HepG2 (cell line): ENCODE data around the gene ZFP36L2. TPM values are rescaled to one million over a fixed set of nuclear protein-coding genes. Genes with fewer than 3 reads are reported as not detected.

ENCODE experiments used
- ATAC-seq: fragments of 200-7000 bp; cut with Tn5 transposase; 3 replicates; pipeline ENCODE4 v1.9.1; 2020; ENCODE audit warnings: mild to moderate bottlenecking, moderate library complexity
- BruUV-seq: library from RNA; stranded (reverse); fragments of 400-500 nt; replicated peaks from 2 replicates; lab custom pipeline; 2021; lab: Mats Ljungman, UMichigan
- CTCF ChIA-PET: fragments of 300-600 bp; formaldehyde crosslinking; extraction: SDS; loops from one replicate; lab custom pipeline; 2021; ENCODE audit warnings: low total read pairs, inconsistent platforms, low intra/inter-chr PET ratio; lab: Yijun Ruan, JAX
- POLR2A ChIA-PET: fragments of 350-600 bp; sonication (Branson Sonifier 250); formaldehyde crosslinking; loops from one replicate; lab custom pipeline; 2020; ENCODE audit warnings: antibody characterized with exemption, inconsistent platforms; lab: Yijun Ruan, JAX
- DNase-seq: peaks from one replicate; pipeline ENCODE4 v3.0.0-alpha.2; 2015; ENCODE audit warnings: low spot score
- FAIRE-seq: peaks from 3 replicates; lab custom pipeline; 2011; peaks lifted over from hg19 to GRCh38; lab: Jason Lieb, UNC
- H2AFZ ChIP-seq: one replicate; pipeline ENCODE4 v1.6.1; 2011; ENCODE audit warnings: low read length, inconsistent platforms
- H3K27ac ChIP-seq: fragments of 300-600 bp; 3 replicates; pipeline ENCODE4 v1.8.0; 2011; ENCODE audit warnings: mixed run types, mild to moderate bottlenecking, mixed read lengths, low read length, inconsistent platforms; ENCODE audit not compliant: insufficient read depth; ENCODE audit errors: extremely low read length
- H3K27me3 ChIP-seq, 2 experiments: fragments of 200-600 bp in 1 of 2; 2 replicates in 1 of 2; 3 replicates in 1 of 2; pipeline versions ENCODE4 v1.6.0 to v1.8.0; 2011; ENCODE audit warnings: low read length in 2 of 2, mild to moderate bottlenecking in 2 of 2, moderate library complexity in 2 of 2, inconsistent platforms in 1 of 2; ENCODE audit not compliant: insufficient read depth in 2 of 2, control insufficient read depth in 1 of 2
- H3K36me3 ChIP-seq, 2 experiments: fragments of 200-600 bp in 1 of 2; replicated peaks in 1 of 2; 2 replicates in 1 of 2; 3 replicates in 1 of 2; pipeline versions ENCODE4 v1.5.1 to v1.8.0; 2011; ENCODE audit warnings: low read length in 2 of 2, inconsistent platforms in 1 of 2; ENCODE audit not compliant: insufficient read depth in 2 of 2, control insufficient read depth in 1 of 2
- H3K4me1 ChIP-seq: 2 replicates; pipeline ENCODE4 v1.5.1; 2012; ENCODE audit warnings: low read length, inconsistent platforms; ENCODE audit not compliant: insufficient read depth
- H3K4me2 ChIP-seq: 2 replicates; pipeline ENCODE4 v1.6.0; 2011; ENCODE audit warnings: low read depth, low read length, inconsistent platforms
- H3K4me3 ChIP-seq, 3 experiments: fragments of 200-600 bp in 1 of 3; sonication (generic), shearing (Covaris generic) in 1 of 3; replicated peaks in 1 of 3; 2 replicates each; pipeline ENCODE4 v1.5.1; 2011 to 2016; ENCODE audit warnings: low read length in 3 of 3, inconsistent platforms in 2 of 3, low read depth in 2 of 3, mild to moderate bottlenecking in 2 of 3, control low read depth in 1 of 3, mixed read lengths in 1 of 3; ENCODE audit not compliant: insufficient read depth in 1 of 3
- H3K79me2 ChIP-seq: one replicate; pipeline ENCODE4 v1.6.1; 2011; ENCODE audit warnings: low read length, inconsistent platforms; ENCODE audit not compliant: insufficient read depth
- H3K9ac ChIP-seq: 2 replicates; pipeline ENCODE4 v1.6.0; 2011; ENCODE audit warnings: mild to moderate bottlenecking, low read depth, low read length, inconsistent platforms; ENCODE audit not compliant: insufficient read depth
- H3K9me3 ChIP-seq: 2 replicates; pipeline ENCODE4 v1.5.1; 2012; ENCODE audit warnings: mild to moderate bottlenecking, low read length
- H4K20me1 ChIP-seq: 2 replicates; pipeline ENCODE4 v1.6.0; 2011; ENCODE audit warnings: inconsistent platforms, mild to moderate bottlenecking, low read length, moderate library complexity; ENCODE audit not compliant: insufficient read depth
- FOSL2 ChIP-seq: sonication (generic); formaldehyde crosslinking; IDR thresholded peaks from 2 replicates; pipeline ENCODE4 v1.4.0; 2020; ENCODE audit warnings: missing genetic modification reagents
- KLF13 ChIP-seq: sonication (generic); formaldehyde crosslinking; IDR thresholded peaks from 2 replicates; pipeline ENCODE4 v1.4.0; 2020; ENCODE audit warnings: mild to moderate bottlenecking, missing genetic modification reagents
- MEIS2 ChIP-seq: sonication (generic); formaldehyde crosslinking; IDR thresholded peaks from 2 replicates; pipeline ENCODE4 v1.9.0; 2021; ENCODE audit warnings: mild to moderate bottlenecking, missing genetic modification reagents
- PHF8 ChIP-seq: sonication (generic); formaldehyde crosslinking; IDR thresholded peaks from 2 replicates; pipeline ENCODE4 v1.5.0; 2020; ENCODE audit warnings: missing genetic modification reagents
- RFX3 ChIP-seq: IDR thresholded peaks from 2 replicates; pipeline ENCODE4 v1.6.1; 2016; ENCODE audit warnings: missing biosample characterization, missing genetic modification reagents
- SNAI1 ChIP-seq: sonication (generic); formaldehyde crosslinking; IDR thresholded peaks from 2 replicates; pipeline ENCODE4 v1.5.0; 2020; ENCODE audit warnings: mild to moderate bottlenecking, missing genetic modification reagents, borderline replicate concordance
- STAT6 ChIP-seq: sonication (generic); formaldehyde crosslinking; IDR thresholded peaks from 2 replicates; pipeline ENCODE4 v1.4.0; 2020; ENCODE audit warnings: missing genetic modification reagents, mild to moderate bottlenecking, borderline replicate concordance
- TIGD3 ChIP-seq: sonication (generic); formaldehyde crosslinking; IDR thresholded peaks from 2 replicates; pipeline ENCODE4 v1.5.1; 2020; ENCODE audit warnings: mild to moderate bottlenecking, missing genetic modification reagents, borderline replicate concordance
- TOPORS ChIP-seq: sonication (generic); formaldehyde crosslinking; IDR thresholded peaks from 2 replicates; pipeline ENCODE4 v1.8.0; 2023; ENCODE audit warnings: mild to moderate bottlenecking, missing genetic modification reagents
- ZBTB1 ChIP-seq: sonication (generic); formaldehyde crosslinking; IDR thresholded peaks from 2 replicates; pipeline ENCODE4 v1.4.0; 2020; ENCODE audit warnings: missing genetic modification reagents, borderline replicate concordance
- ZNF230 ChIP-seq: sonication (generic); formaldehyde crosslinking; IDR thresholded peaks from 2 replicates; pipeline ENCODE4 v1.4.0; 2020; ENCODE audit warnings: mild to moderate bottlenecking, missing genetic modification reagents
- ZNF253 ChIP-seq: sonication (generic); formaldehyde crosslinking; IDR thresholded peaks from 2 replicates; pipeline ENCODE4 v1.8.0; 2022; ENCODE audit warnings: mild to moderate bottlenecking, missing genetic modification reagents, borderline replicate concordance
- ZNF281 ChIP-seq: sonication (generic); formaldehyde crosslinking; IDR thresholded peaks from 2 replicates; pipeline ENCODE4 v1.4.0; 2020; ENCODE audit warnings: missing genetic modification reagents, borderline replicate concordance
- ZNF343 ChIP-seq: sonication (generic); formaldehyde crosslinking; IDR thresholded peaks from 2 replicates; pipeline ENCODE4 v1.4.0; 2020; ENCODE audit warnings: mild to moderate bottlenecking, missing genetic modification reagents
- ZNF350 ChIP-seq: sonication (generic); formaldehyde crosslinking; IDR thresholded peaks from 2 replicates; pipeline ENCODE4 v1.4.0; 2020; ENCODE audit warnings: mild to moderate bottlenecking, low read depth, missing genetic modification reagents, borderline replicate concordance
- ZNF556 ChIP-seq: sonication (generic); formaldehyde crosslinking; IDR thresholded peaks from 2 replicates; pipeline ENCODE4 v1.4.0; 2020; ENCODE audit warnings: mild to moderate bottlenecking, missing genetic modification reagents, borderline replicate concordance
- ZNF605 ChIP-seq: sonication (generic); formaldehyde crosslinking; IDR thresholded peaks from 2 replicates; pipeline ENCODE4 v1.8.0; 2022; ENCODE audit warnings: mild to moderate bottlenecking, missing genetic modification reagents
- ZNF75D ChIP-seq: sonication (generic); formaldehyde crosslinking; IDR thresholded peaks from 2 replicates; pipeline ENCODE4 v1.8.1; 2023; ENCODE audit warnings: missing genetic modification reagents, mild to moderate bottlenecking, borderline replicate concordance
- WGBS: methylation state at CpG from one replicate; pipeline ENCODE4 v1.1.6; 2017; ENCODE audit warnings: low lambda C conversion rate; 5-methylcytosine and 5-hydroxymethylcytosine counted together
- in situ Hi-C: cut with HindIII; loops from 2 replicates; pipeline ENCODE4 v1.10.0; 2017; ENCODE audit warnings: low pct_unique_long_range_greater_than_20kb; ENCODE audit not compliant: extremely low pct_ligation_motif_present
- intact Hi-C: fragments of 100-400 bp; cut with micrococcal nuclease; formaldehyde crosslinking; loops from one replicate; pipeline ENCODE4 v1.10.0; 2022; ENCODE audit not compliant: unreplicated experiment
- polyA plus RNA-seq, 8 experiments: library from polyadenylated mRNA; depleted of rRNA in 3 of 8; stranded (reverse) in 7 of 8; unstranded in 1 of 8; fragments of >200 nt; fragmentation: Illumina TruSeq in 4 of 8; extraction: Trizol in 4 of 8; gene quantifications; 2 replicates each; pipeline versions ENCODE4 v1.2.1 to v1.2.3, GENCODE V29; 2011 to 2016; ENCODE audit warnings: low read depth in 4 of 8, missing spikeins in 1 of 8, mixed read lengths in 1 of 8; ENCODE audit not compliant: insufficient read depth in 1 of 8
- total RNA-seq, 5 experiments: library from RNA; depleted of rRNA; stranded (reverse); fragments of >200 nt; fragmentation: Illumina TruSeq; extraction: Trizol; gene quantifications; 2 replicates each; pipeline ENCODE4 v1.2.3, GENCODE V29; 2016; ENCODE audit warnings: low read depth in 1 of 5

ZFP36L2 gene
- total and polyA plus RNA-seq, 2 of the 13 experiments (the other 11 are each of a cell fraction or from before 2014, with no cell fraction given), result 11.2 to 21.8 TPM

GRCh38 chr2:43218155-43218701, 8.2 kb downstream of the ZFP36L2 start:
- intact Hi-C loops (no loop called here), in situ Hi-C loops (no loop called here)
- FAIRE-seq, result no peak
- H4K20me1 ChIP-seq, result peaks cover 13% of the 10 kb centered on the region
- H3K27ac ChIP-seq, result peak overlapping the region; percentile 89
- H3K36me3 ChIP-seq, result no peaks in the 10 kb centered on the region; a peak in 2 of 5 replicates
- H3K79me2 ChIP-seq, result peaks cover 26% of the 10 kb centered on the region
- no peak for DNase-seq
- H3K27me3 ChIP-seq, result no peaks in the 10 kb centered on the region; a peak in 1 of 5 replicates
- peak overlapping the region; percentile 99 for H3K4me2 ChIP-seq
- WGBS, result 18% methylated on average over 13 of the region's 13 CpGs
- peak overlapping the region; percentile 34 for H2AFZ ChIP-seq
- H3K9ac ChIP-seq, result peak overlapping the region; percentile 80
- POLR2A ChIA-PET, result interaction anchor here (0.7 to 13.7 kb wide), 14 partner anchors 9 to 293 kb away, joined by 3 to 324 read pairs (median 19); partner anchors contain the start of gene ZFP36L2
- ATAC-seq, result no peak
- H3K4me1 ChIP-seq, result peaks cover 59% of the 10 kb centered on the region
- peak overlapping the region; percentile 80 to 97 (median 89) for H3K4me3 ChIP-seq
- CTCF ChIA-PET, result no interaction called here
- no peaks in the 10 kb centered on the region for H3K9me3 ChIP-seq
- no TSS peak for BruUV-seq
- TF ChIP-seq ZNF605 (CRISPR knock-in tag) (0 out of 2 replicates have a peak, but pooled peaks have one; percentile 5), RFX3 (CRISPR knock-in tag) (no peak), ZNF343 (CRISPR knock-in tag) (no peak), ZNF75D (no peak), MEIS2 (no peak), PHF8 (CRISPR knock-in tag) (0 out of 2 replicates have a peak, but pooled peaks have one; percentile 19), ZNF556 (CRISPR knock-in tag) (peak; percentile 15; the same call in 1 of the 2 replicates), TOPORS (CRISPR knock-in tag) (no peak), FOSL2 (CRISPR knock-in tag) (no peak), ZBTB1 (no peak), ZNF230 (0 out of 2 replicates have a peak, but pooled peaks have one; percentile 46), SNAI1 (CRISPR knock-in tag) (0 out of 2 replicates have a peak, but pooled peaks have one; percentile 47), ZNF281 (CRISPR knock-in tag) (peak; percentile 72), TIGD3 (no peak), ZNF350 (CRISPR knock-in tag) (no peak), ZNF253 (CRISPR knock-in tag) (no peak), STAT6 (CRISPR knock-in tag) (no peak), KLF13 (CRISPR knock-in tag) (no peak)
